HepG2 (cell line): Measurements from ENCODE around the gene PRDM10. TPM values are rescaled to one million over a fixed set of nuclear protein-coding genes. Genes with fewer than 3 reads are reported as not detected.
A peak's percentile ranks its signal among the peaks of the same experiment; 100 is the strongest.

Experiments used
- CEBPB ChIP-seq: IDR thresholded peaks from 2 replicates; pipeline ENCODE4 v1.6.1; 2011; ENCODE audit warnings: low read depth, low read length, improper control_type of control experiment, borderline replicate concordance
- DMAP1 ChIP-seq: IDR thresholded peaks from 2 replicates; pipeline ENCODE4 v1.6.1; 2016
- FOXA3 ChIP-seq: IDR thresholded peaks from 2 replicates; pipeline ENCODE4 v1.6.1; 2016; ENCODE audit warnings: missing genetic modification reagents, missing compliant biosample characterization
- HOXA3 ChIP-seq: sonication (generic); formaldehyde crosslinking; IDR thresholded peaks from 2 replicates; pipeline ENCODE4 v1.5.0; 2020; ENCODE audit warnings: missing genetic modification reagents
- IKZF4 ChIP-seq: sonication (generic); formaldehyde crosslinking; IDR thresholded peaks from 2 replicates; pipeline ENCODE4 v1.5.1; 2020; ENCODE audit warnings: borderline replicate concordance, mild to moderate bottlenecking, low read depth, missing genetic modification reagents; ENCODE audit errors: not compliant biosample characterization
- IRF1 ChIP-seq: sonication (generic); formaldehyde crosslinking; IDR thresholded peaks from 2 replicates; pipeline ENCODE4 v1.4.0; 2020; ENCODE audit warnings: low read depth, mild to moderate bottlenecking, missing genetic modification reagents
- KAT8 ChIP-seq: IDR thresholded peaks from 2 replicates; pipeline ENCODE4 v1.6.1; 2016; ENCODE audit warnings: missing genetic modification reagents, missing compliant biosample characterization
- LCORL ChIP-seq, 2 experiments: fragments of 450-650 bp in 1 of 2; sonication (generic) in 1 of 2; formaldehyde crosslinking in 1 of 2; IDR thresholded peaks; 2 replicates each; pipeline versions ENCODE4 v1.5.0 to v1.6.1; 2017 to 2020; ENCODE audit warnings: antibody characterized with exemption in 1 of 2, missing genetic modification reagents in 1 of 2
- MATR3 ChIP-seq: sonication (generic); formaldehyde crosslinking; IDR thresholded peaks from 2 replicates; pipeline ENCODE4 v1.4.0; 2020; ENCODE audit warnings: missing genetic modification reagents
- RXRB ChIP-seq: IDR thresholded peaks from 2 replicates; pipeline ENCODE4 v1.6.1; 2016; ENCODE audit warnings: borderline replicate concordance, missing genetic modification reagents, missing compliant biosample characterization
- SPEN ChIP-seq: sonication (generic); formaldehyde crosslinking; IDR thresholded peaks from 2 replicates; pipeline ENCODE4 v1.5.1; 2020; ENCODE audit warnings: low read depth, mild to moderate bottlenecking, missing genetic modification reagents
- STAG1 ChIP-seq: sonication (generic); formaldehyde crosslinking; IDR thresholded peaks from 2 replicates; pipeline ENCODE4 v1.4.0; 2020; ENCODE audit warnings: missing genetic modification reagents
- TGIF2 ChIP-seq: IDR thresholded peaks from 2 replicates; pipeline ENCODE4 v1.6.1; 2016; ENCODE audit warnings: control low read depth, missing compliant biosample characterization
- ZBTB8A ChIP-seq: sonication (generic); formaldehyde crosslinking; IDR thresholded peaks from 2 replicates; pipeline ENCODE4 v1.4.0; 2020; ENCODE audit warnings: mild to moderate bottlenecking, low read depth, missing genetic modification reagents, borderline replicate concordance
- ZNF737 ChIP-seq: sonication (generic); formaldehyde crosslinking; IDR thresholded peaks from 2 replicates; pipeline ENCODE4 v1.5.0; 2020; ENCODE audit warnings: missing genetic modification reagents, mild to moderate bottlenecking, borderline replicate concordance
- polyA plus RNA-seq, 8 experiments: library from polyadenylated mRNA; depleted of rRNA in 3 of 8; stranded (reverse) in 7 of 8; unstranded in 1 of 8; fragments of >200 nt; fragmentation: Illumina TruSeq in 4 of 8; extraction: Trizol in 4 of 8; gene quantifications; 2 replicates each; pipeline versions ENCODE4 v1.2.1 to v1.2.3, GENCODE V29; 2011 to 2016; ENCODE audit warnings: low read depth in 4 of 8, missing spikeins in 1 of 8, mixed read lengths in 1 of 8; ENCODE audit not compliant: insufficient read depth in 1 of 8
- total RNA-seq, 5 experiments: library from RNA; depleted of rRNA; stranded (reverse); fragments of >200 nt; fragmentation: Illumina TruSeq; extraction: Trizol; gene quantifications; 2 replicates each; pipeline ENCODE4 v1.2.3, GENCODE V29; 2016; ENCODE audit warnings: low read depth in 1 of 5
- TF ChIP-seq, protein P1 (sequence below): IDR thresholded peaks from 2 replicates; pipeline ENCODE4 v1.6.1; 2018; ENCODE audit warnings: missing genetic modification reagents, mild to moderate bottlenecking, missing compliant biosample characterization

PRDM10 gene
- total and polyA plus RNA-seq, 2 of the 13 experiments (the other 11 are each of a cell fraction or from before 2014, with no cell fraction given) = 5.7 to 5.8 TPM

GRCh38 chr11:129992161-129992944, 10.3 kb downstream of the PRDM10 start (continued):
- TF ChIP-seq IKZF4 (CRISPR knock-in tag) (no peak), KAT8 (CRISPR knock-in tag) (peak; percentile 49; the same call in 1 of the 2 replicates), IRF1 (CRISPR knock-in tag) (no peak), STAG1 (peak; percentile 75), MATR3 (no peak), HOXA3 (CRISPR knock-in tag) (peak; percentile 44; the same call in 1 of the 2 replicates), TGIF2 (CRISPR knock-in tag) (0 out of 2 replicates have a peak, but pooled peaks have one; percentile 21), ZBTB8A (CRISPR knock-in tag) (no peak), FOXA3 (CRISPR knock-in tag) (peak; percentile 25; the same call in 1 of the 2 replicates), RXRB (peak; percentile 47), DMAP1 (0 out of 2 replicates have a peak, but pooled peaks have one; percentile 31), ZNF737 (no peak), SPEN (no peak), LCORL (IDR thresholded peaks at IDR 0.05) (no peak), LCORL (CRISPR knock-in tag; IDR thresholded peaks at IDR 0.05) (0 out of 2 replicates have a peak, but pooled peaks have one; percentile 27), CEBPB (peak; percentile 98)
- TF ChIP-seq, protein P1, sequence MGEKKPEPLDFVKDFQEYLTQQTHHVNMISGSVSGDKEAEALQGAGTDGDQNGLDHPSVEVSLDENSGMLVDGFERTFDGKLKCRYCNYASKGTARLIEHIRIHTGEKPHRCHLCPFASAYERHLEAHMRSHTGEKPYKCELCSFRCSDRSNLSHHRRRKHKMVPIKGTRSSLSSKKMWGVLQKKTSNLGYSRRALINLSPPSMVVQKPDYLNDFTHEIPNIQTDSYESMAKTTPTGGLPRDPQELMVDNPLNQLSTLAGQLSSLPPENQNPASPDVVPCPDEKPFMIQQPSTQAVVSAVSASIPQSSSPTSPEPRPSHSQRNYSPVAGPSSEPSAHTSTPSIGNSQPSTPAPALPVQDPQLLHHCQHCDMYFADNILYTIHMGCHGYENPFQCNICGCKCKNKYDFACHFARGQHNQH (CRISPR knock-in tag) = peak; percentile 49; the same call in 1 of the 2 replicates
